ENCODE results near the gene PLB1.
A peak's percentile ranks its signal among the peaks of the same experiment; 100 is the strongest.

Gene PLB1

GRCh38 chr2:28591711-28592335 is 96.0 kb downstream of the PLB1 start:
- TF ChIP-seq CTCF (IDR thresholded peaks at IDR 0.05): no peak

- TF ChIP-seq CTCF (IDR thresholded peaks at IDR 0.05): no peak
Observed at GRCh38 chr2:28592481-28592880, 96.6 kb downstream of the PLB1 start.

- no peak for TF ChIP-seq CTCF (IDR thresholded peaks at IDR 0.05)
Observed at GRCh38 chr2:28593160-28593755, 97.4 kb downstream of the PLB1 start.

GRCh38 chr2:28594000-28594331 is 98.1 kb downstream of the PLB1 start:
- TF ChIP-seq CTCF (IDR thresholded peaks at IDR 0.05): no peak

- peak; percentile 75; the same call in 1 of the 2 replicates for TF ChIP-seq CTCF (IDR thresholded peaks at IDR 0.05)
Observed at GRCh38 chr2:28594332-28595108, 98.7 kb downstream of the PLB1 start.

GRCh38 chr2:28595323-28595722 is 99.5 kb downstream of the PLB1 start:
- TF ChIP-seq CTCF (IDR thresholded peaks at IDR 0.05): no peak

GRCh38 chr2:28598484-28598883 is 102.6 kb downstream of the PLB1 start:
- no peak for TF ChIP-seq CTCF (IDR thresholded peaks at IDR 0.05)

Data from LNCAP (cell line).